Measurements from ENCODE around the gene P3H2. TPM values are rescaled to one million over a fixed set of nuclear protein-coding genes. Genes with fewer than 3 reads are reported as not detected.

Gene P3H2
- total and polyA plus RNA-seq, 2 experiments from 2014 or later, result 56.7 to 56.8 TPM

DNA sequence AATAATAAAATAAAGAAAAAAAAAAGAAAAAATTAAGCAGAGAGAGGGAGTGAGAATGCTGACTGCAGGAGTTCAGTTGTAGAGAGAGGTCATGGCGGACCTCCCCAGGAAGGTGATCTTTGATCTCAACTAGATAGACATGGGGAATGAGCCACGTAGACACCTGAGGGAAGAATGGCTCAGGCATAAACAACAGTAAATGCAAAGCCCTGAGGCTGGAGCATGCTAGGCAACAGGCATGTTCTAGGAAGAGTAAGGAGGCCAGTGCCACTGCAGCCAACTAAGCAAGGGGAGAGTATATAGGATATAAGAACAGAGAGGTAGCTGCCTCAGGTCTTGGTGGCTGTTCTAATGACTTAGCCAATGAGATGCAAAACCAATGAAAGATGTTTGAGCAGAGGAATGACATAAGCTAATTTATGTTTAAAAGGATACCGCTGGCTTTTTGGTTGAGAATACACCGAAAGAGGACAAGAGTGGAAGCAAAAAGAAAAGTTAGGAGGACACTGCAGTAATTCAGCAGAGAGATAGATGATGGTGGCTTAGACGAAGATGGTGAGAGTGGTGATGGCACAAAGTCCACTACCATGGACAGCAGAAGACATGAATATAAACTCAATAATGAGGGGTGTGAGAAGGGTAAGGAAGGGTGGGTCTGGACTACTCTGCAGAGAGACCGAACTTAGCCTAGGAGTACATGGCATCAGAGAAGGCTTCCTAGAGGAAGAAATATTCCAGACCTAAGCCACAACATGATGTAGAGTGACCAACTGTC lies 174.6 kb downstream of the P3H2 start:
- H3K27ac ChIP-seq, result no peak overlapping the region
- no peaks in the 10 kb centered on the region for H3K27me3 ChIP-seq
- no peaks in the 10 kb centered on the region for H3K36me3 ChIP-seq
- DNase-seq (ENCODE audit: low read depth in 1 of 2, low spot score in 1 of 2), result no peak
- no peak overlapping the region for H3K4me3 ChIP-seq
- no peaks in the 10 kb centered on the region for H3K9me3 ChIP-seq (ENCODE audit: low read depth)
- no peaks in the 10 kb centered on the region for H3K4me1 ChIP-seq (ENCODE audit: low read depth)
- TF ChIP-seq, protein P1, sequence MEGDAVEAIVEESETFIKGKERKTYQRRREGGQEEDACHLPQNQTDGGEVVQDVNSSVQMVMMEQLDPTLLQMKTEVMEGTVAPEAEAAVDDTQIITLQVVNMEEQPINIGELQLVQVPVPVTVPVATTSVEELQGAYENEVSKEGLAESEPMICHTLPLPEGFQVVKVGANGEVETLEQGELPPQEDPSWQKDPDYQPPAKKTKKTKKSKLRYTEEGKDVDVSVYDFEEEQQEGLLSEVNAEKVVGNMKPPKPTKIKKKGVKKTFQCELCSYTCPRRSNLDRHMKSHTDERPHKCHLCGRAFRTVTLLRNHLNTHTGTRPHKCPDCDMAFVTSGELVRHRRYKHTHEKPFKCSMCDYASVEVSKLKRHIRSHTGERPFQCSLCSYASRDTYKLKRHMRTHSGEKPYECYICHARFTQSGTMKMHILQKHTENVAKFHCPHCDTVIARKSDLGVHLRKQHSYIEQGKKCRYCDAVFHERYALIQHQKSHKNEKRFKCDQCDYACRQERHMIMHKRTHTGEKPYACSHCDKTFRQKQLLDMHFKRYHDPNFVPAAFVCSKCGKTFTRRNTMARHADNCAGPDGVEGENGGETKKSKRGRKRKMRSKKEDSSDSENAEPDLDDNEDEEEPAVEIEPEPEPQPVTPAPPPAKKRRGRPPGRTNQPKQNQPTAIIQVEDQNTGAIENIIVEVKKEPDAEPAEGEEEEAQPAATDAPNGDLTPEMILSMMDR (IDR thresholded peaks at IDR 0.05; ENCODE audit: low read depth, low read length), result no peak

DNA sequence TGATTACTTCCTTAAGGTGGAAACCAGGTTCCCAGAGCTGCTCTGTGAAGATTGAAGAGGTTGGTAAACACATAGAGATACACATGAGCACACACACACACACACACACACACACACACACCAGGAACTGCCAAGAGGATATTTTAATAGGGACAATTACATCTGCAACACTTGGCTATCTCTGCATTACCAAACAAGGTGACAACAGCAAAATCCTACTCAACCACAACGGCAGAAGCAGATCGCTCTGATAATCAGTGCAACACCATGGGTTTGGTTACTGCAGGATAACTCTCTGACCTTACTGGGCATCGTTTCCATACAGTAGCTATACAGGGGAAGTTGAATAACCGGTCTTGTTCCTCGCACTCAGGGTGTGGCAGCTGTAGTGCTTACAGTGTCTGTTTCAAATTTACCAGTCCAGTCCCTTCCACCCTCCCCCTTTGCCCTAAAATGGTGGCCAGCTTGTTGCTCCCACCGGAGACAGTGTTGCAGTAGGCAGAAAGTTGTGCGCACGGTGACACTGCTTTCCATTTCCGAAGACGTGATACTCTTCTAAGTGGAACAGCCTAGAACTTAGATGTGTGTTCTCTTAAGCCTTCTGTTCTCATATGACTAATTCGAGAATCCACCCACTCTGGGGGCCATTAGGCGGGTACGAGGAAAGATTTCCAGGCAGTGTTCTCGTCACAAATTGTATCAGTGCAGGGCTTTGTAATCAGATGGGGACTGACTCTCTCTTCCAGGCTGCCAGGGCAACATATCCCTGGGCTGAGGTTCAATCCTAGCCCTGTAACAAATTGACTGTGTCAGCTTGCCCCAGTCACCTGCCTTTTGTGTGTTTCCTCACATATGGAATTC lies 176.2 kb downstream of the P3H2 start:
- Histone ChIP-seq H3K9me3 (ENCODE audit: low read depth) (no peaks in the 10 kb centered on the region), H3K27me3 (no peaks in the 10 kb centered on the region), H3K4me1 (ENCODE audit: low read depth) (no peaks in the 10 kb centered on the region), H3K4me3 (no peak overlapping the region), H3K36me3 (no peaks in the 10 kb centered on the region), H3K27ac (no peak overlapping the region)
- DNase-seq (ENCODE audit: low read depth in 1 of 2, low spot score in 1 of 2), result no peak
- TF ChIP-seq, protein P1 (IDR thresholded peaks at IDR 0.05; ENCODE audit: low read depth, low read length), result no peak

DNA sequence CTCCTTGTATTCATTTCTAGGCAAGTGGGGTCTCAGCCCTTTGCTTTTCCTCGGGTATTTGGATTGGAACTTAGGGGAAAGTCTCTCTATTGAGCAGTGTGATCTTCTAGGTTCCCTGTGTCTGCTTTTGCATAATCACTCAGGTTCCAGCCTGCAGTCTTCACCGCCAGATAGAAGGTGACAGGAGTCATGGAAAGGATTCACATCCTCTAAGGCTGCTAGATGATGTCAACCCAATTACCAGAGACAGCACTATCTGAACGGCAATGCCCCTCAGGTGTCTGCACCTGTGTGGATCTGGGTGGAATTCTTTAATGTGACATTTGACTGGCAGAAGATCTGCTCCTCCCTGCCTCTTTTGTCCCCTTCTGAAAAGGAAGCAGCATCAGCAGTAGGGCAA lies 177.7 kb downstream of the P3H2 start:
- Histone ChIP-seq H3K27me3 (no peaks in the 10 kb centered on the region), H3K4me1 (ENCODE audit: low read depth) (no peaks in the 10 kb centered on the region), H3K27ac (no peak overlapping the region), H3K4me3 (no peak overlapping the region), H3K36me3 (no peaks in the 10 kb centered on the region), H3K9me3 (ENCODE audit: low read depth) (no peaks in the 10 kb centered on the region)
- DNase-seq (ENCODE audit: low read depth in 1 of 2, low spot score in 1 of 2), result no peak
- TF ChIP-seq, protein P1 (IDR thresholded peaks at IDR 0.05; ENCODE audit: low read depth, low read length), result no peak

DNA sequence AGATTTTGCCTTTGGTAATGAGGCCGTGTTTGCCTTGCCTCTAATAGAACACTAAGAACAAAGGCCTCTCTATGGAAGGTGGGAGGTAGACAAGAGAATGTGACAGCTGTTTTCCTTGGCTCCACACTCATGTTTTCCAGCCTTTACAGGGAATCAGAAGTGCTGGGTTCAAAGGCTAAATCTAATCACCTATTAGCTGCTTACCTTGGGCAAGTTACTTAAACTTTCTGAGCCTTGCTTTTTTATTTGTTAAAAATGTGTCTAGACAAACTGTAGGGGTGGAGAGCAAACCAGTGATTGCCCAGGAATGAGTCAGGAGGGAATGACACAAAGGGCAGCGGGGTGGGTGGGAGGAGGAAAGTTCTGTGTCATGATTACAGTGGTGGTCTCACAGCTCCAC lies 179.0 kb downstream of the P3H2 start:
- Histone ChIP-seq H3K27ac (no peak overlapping the region), H3K9me3 (ENCODE audit: low read depth) (no peaks in the 10 kb centered on the region), H3K4me3 (no peak overlapping the region), H3K27me3 (no peaks in the 10 kb centered on the region), H3K36me3 (no peaks in the 10 kb centered on the region), H3K4me1 (ENCODE audit: low read depth) (no peaks in the 10 kb centered on the region)
- peak in 1 of 2 donors; percentile 31 for DNase-seq (ENCODE audit: low read depth in 1 of 2, low spot score in 1 of 2)
- TF ChIP-seq, protein P1 (IDR thresholded peaks at IDR 0.05; ENCODE audit: low read depth, low read length), result no peak

DNA sequence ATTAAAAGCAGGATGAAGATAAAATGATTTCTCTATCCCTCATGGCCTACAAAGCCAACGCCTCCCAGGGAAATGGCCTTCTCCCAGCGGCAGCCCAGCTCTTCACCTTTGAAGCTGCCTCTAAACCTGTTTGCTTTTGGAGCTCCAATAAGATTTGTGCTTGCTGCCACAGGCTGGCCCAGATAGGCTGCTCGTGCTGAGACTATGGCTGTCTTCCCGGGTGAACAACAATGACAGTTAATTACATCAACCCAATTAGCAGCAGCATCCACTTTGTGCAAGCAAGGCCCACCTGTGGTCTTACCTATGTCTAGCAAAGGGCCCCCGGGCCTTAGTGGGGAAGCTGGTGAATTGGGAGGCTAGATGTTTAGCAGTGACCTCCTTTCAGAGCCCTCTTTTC lies 179.6 kb downstream of the P3H2 start:
- Histone ChIP-seq H3K27me3 (no peaks in the 10 kb centered on the region), H3K36me3 (no peaks in the 10 kb centered on the region), H3K4me3 (no peak overlapping the region), H3K27ac (no peak overlapping the region), H3K4me1 (ENCODE audit: low read depth) (no peaks in the 10 kb centered on the region), H3K9me3 (ENCODE audit: low read depth) (no peaks in the 10 kb centered on the region)
- TF ChIP-seq, protein P1 (IDR thresholded peaks at IDR 0.05; ENCODE audit: low read depth, low read length), result no peak
- no peak for DNase-seq (ENCODE audit: low read depth in 1 of 2, low spot score in 1 of 2)

Data from cardiac muscle cell (in vitro differentiated cells and primary cell).